Fibroblast of lung (primary cell): ENCODE measurements around the gene AQR. TPM values are rescaled to one million over a fixed set of nuclear protein-coding genes. Genes with fewer than 3 reads are reported as not detected.

ENCODE experiments used
- DNase-seq, 2 donors: peaks; one replicate each; pipeline versions ENCODE4 v3.0.0 to v3.0.0-alpha.2; 2010; ENCODE audit warnings: low read depth in 2 of 2
- H2AFZ ChIP-seq: 2 replicates; pipeline ENCODE4 v1.5.1; 2012; ENCODE audit warnings: low read length, control low read depth, inconsistent platforms
- H3K27ac ChIP-seq: 2 replicates; pipeline ENCODE4 v1.5.1; 2011; ENCODE audit warnings: low read length, control low read depth; ENCODE audit not compliant: insufficient read depth
- H3K27me3 ChIP-seq: 2 replicates; pipeline ENCODE4 v1.5.1; 2011; ENCODE audit warnings: mild to moderate bottlenecking, low read length; ENCODE audit not compliant: control insufficient read depth, insufficient read depth
- H3K36me3 ChIP-seq: 2 replicates; pipeline ENCODE4 v1.5.1; 2011; ENCODE audit warnings: low read length; ENCODE audit not compliant: control insufficient read depth, insufficient read depth
- H3K4me1 ChIP-seq: 2 replicates; pipeline ENCODE4 v1.5.1; 2011; ENCODE audit warnings: low read length; ENCODE audit not compliant: control insufficient read depth, insufficient read depth; ENCODE audit errors: extremely low read depth
- H3K4me2 ChIP-seq: 2 replicates; pipeline ENCODE4 v1.5.1; 2011; ENCODE audit warnings: low read length, control low read depth; ENCODE audit not compliant: insufficient read depth; ENCODE audit errors: extremely low read depth
- H3K4me3 ChIP-seq, 4 experiments: fragments of 200-600 bp in 1 of 4; sonication (generic) in 1 of 4; replicated peaks in 1 of 4; 2 replicates each; pipeline ENCODE4 v1.5.1; 2011 to 2016; ENCODE audit warnings: low read length in 4 of 4, low read depth in 3 of 4, mild to moderate bottlenecking in 3 of 4, control low read depth in 2 of 4, inconsistent platforms in 1 of 4, mixed read lengths in 1 of 4; ENCODE audit not compliant: insufficient read depth in 1 of 4; ENCODE audit errors: control extremely low read depth in 1 of 4
- H3K79me2 ChIP-seq: 2 replicates; pipeline ENCODE4 v1.5.1; 2012; ENCODE audit warnings: mild to moderate bottlenecking, low read length, inconsistent platforms; ENCODE audit not compliant: control insufficient read depth, insufficient read depth
- H3K9ac ChIP-seq: 2 replicates; pipeline ENCODE4 v1.5.1; 2011; ENCODE audit warnings: mild to moderate bottlenecking, low read length, control low read depth; ENCODE audit not compliant: insufficient read depth
- H3K9me3 ChIP-seq: 2 replicates; pipeline ENCODE4 v1.5.1; 2012; ENCODE audit warnings: low read depth, low read length; ENCODE audit not compliant: control insufficient read depth, insufficient read depth
- H4K20me1 ChIP-seq: 2 replicates; pipeline ENCODE4 v1.5.1; 2011; ENCODE audit warnings: low read length; ENCODE audit not compliant: control insufficient read depth, insufficient read depth; ENCODE audit errors: extremely low read depth
- EZH2 ChIP-seq: IDR thresholded peaks from 2 replicates; pipeline ENCODE4 v1.5.1; 2012; ENCODE audit warnings: low read length, control low read depth, mild to moderate bottlenecking; ENCODE audit errors: missing control alignments
- polyA plus RNA-seq, 2 donors: library from polyadenylated mRNA; depleted of rRNA in 1 of 2; stranded (reverse) in 1 of 2; unstranded in 1 of 2; fragments of >200 nt; gene quantifications; 2 replicates each; pipeline ENCODE4 v1.2.1, GENCODE V29; 2011 to 2012; ENCODE audit warnings: missing spikeins in 1 of 2
- total RNA-seq: library from RNA; depleted of rRNA; stranded (reverse); fragments of >200 nt; gene quantifications from 2 replicates; pipeline ENCODE4 v1.2.1, GENCODE V29; 2014
- TF ChIP-seq, protein P1 (sequence below), 2 donors: IDR thresholded peaks in 1 of 2; conservative IDR thresholded peaks in 1 of 2; 1 replicate in 1 of 2; 2 replicates in 1 of 2; pipeline ENCODE4 v1.5.1; 2011 to 2012; ENCODE audit warnings: low read length in 2 of 2, control low read depth in 1 of 2, inconsistent platforms in 1 of 2, low read depth in 1 of 2, mild to moderate bottlenecking in 1 of 2

The AQR gene
- total and polyA plus RNA-seq, 2 donors (not counting 1 experiment from before 2014, with no cell fraction given) = 19.7 to 33.0 TPM

DNA sequence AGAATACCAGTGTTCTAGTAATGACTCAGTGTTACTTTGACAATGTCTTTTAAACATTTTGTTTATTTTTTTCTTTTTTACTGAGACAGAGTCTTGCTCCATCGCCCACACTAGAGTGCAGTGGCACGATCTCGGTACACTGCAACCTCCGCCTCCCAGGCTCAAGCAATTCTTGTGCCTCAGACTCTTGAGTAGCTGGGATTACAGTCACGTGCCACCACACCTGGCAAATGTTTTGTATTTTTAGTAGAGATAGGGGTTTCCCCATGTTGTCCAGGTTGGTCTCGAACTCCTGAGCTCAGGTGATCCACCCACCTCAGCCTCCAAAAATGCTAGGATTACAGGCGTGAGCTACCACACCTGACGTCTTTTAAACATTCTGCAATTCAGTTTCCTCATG lies 15.7 kb downstream of the AQR start:
- DNase-seq = no peak
- H3K9ac ChIP-seq = no peak overlapping the region
- no peaks in the 10 kb centered on the region for H3K79me2 ChIP-seq
- H3K4me1 ChIP-seq = no peaks in the 10 kb centered on the region
- H3K9me3 ChIP-seq = no peaks in the 10 kb centered on the region
- H3K36me3 ChIP-seq = no peaks in the 10 kb centered on the region
- H3K4me2 ChIP-seq = no peak overlapping the region
- no peak overlapping the region for H3K4me3 ChIP-seq
- TF ChIP-seq EZH2 = no peak
- TF ChIP-seq, protein P1, sequence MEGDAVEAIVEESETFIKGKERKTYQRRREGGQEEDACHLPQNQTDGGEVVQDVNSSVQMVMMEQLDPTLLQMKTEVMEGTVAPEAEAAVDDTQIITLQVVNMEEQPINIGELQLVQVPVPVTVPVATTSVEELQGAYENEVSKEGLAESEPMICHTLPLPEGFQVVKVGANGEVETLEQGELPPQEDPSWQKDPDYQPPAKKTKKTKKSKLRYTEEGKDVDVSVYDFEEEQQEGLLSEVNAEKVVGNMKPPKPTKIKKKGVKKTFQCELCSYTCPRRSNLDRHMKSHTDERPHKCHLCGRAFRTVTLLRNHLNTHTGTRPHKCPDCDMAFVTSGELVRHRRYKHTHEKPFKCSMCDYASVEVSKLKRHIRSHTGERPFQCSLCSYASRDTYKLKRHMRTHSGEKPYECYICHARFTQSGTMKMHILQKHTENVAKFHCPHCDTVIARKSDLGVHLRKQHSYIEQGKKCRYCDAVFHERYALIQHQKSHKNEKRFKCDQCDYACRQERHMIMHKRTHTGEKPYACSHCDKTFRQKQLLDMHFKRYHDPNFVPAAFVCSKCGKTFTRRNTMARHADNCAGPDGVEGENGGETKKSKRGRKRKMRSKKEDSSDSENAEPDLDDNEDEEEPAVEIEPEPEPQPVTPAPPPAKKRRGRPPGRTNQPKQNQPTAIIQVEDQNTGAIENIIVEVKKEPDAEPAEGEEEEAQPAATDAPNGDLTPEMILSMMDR (conservative IDR thresholded peaks at IDR 0.05 in 1 of 2, IDR thresholded peaks at IDR 0.05 in 1 of 2; ENCODE audit: low read depth in 1 of 2, low read length in 2 of 2) = no peak
- peaks cover 1% of the 10 kb centered on the region for H4K20me1 ChIP-seq
- no peaks in the 10 kb centered on the region for H3K27me3 ChIP-seq
- no peak overlapping the region for H3K27ac ChIP-seq
- no peak overlapping the region for H2AFZ ChIP-seq

- Histone ChIP-seq H3K9ac (no peak overlapping the region), H3K9me3 (no peaks in the 10 kb centered on the region), H3K4me2 (no peak overlapping the region), H3K4me3 (no peak overlapping the region), H3K27me3 (no peaks in the 10 kb centered on the region), H3K4me1 (no peaks in the 10 kb centered on the region), H2AFZ (no peak overlapping the region), H3K36me3 (no peaks in the 10 kb centered on the region), H3K27ac (no peak overlapping the region), H3K79me2 (no peaks in the 10 kb centered on the region), H4K20me1 (peaks cover 1% of the 10 kb centered on the region)
- peak in 1 of 2 donors; percentile 8 for DNase-seq
- TF ChIP-seq, protein P1 (conservative IDR thresholded peaks at IDR 0.05 in 1 of 2, IDR thresholded peaks at IDR 0.05 in 1 of 2; ENCODE audit: low read depth in 1 of 2, low read length in 2 of 2) = no peak
- TF ChIP-seq EZH2 = no peak
Observed at GRCh38 chr15:34952481-34952880, 17.1 kb downstream of the AQR start.

DNA sequence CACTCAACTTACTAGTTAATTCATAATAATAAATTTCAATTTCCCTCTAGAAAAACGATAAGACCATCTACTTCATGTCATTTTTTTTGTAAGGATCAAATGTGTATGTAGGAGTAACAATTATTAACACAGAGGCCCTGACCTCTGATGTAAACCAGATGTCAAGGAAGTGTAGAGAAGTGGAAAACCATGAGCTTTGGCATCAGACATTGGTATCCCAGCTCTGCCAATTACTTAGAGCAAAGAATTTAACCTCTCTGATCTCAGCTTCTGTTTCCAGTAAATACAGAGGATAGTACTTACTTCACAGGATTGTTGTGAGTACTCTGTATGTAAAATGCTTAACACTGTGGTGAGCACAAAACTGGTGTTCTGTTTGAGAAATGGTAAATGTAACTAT lies 17.5 kb downstream of the AQR start:
- no peak overlapping the region for H2AFZ ChIP-seq
- H3K9ac ChIP-seq = no peak overlapping the region
- H3K36me3 ChIP-seq = no peaks in the 10 kb centered on the region
- H3K9me3 ChIP-seq = no peaks in the 10 kb centered on the region
- TF ChIP-seq, protein P1 (conservative IDR thresholded peaks at IDR 0.05 in 1 of 2, IDR thresholded peaks at IDR 0.05 in 1 of 2; ENCODE audit: low read depth in 1 of 2, low read length in 2 of 2) = no peak
- no peak for TF ChIP-seq EZH2
- H3K27ac ChIP-seq = no peak overlapping the region
- no peaks in the 10 kb centered on the region for H3K4me1 ChIP-seq
- no peaks in the 10 kb centered on the region for H3K27me3 ChIP-seq
- H4K20me1 ChIP-seq = peaks cover 1% of the 10 kb centered on the region
- no peak overlapping the region for H3K4me3 ChIP-seq
- peak; percentile 43 to 47 for DNase-seq
- no peak overlapping the region for H3K4me2 ChIP-seq
- no peaks in the 10 kb centered on the region for H3K79me2 ChIP-seq
